MCF 10A (cell line): ENCODE data around the gene KIFBP. TPM values are rescaled to one million over a fixed set of nuclear protein-coding genes. Genes with fewer than 3 reads are reported as not detected.

Experiments used
- BruUV-seq: library from RNA; stranded (reverse); fragments of 400-500 nt; replicated peaks from 2 replicates; lab custom pipeline; 2021; lab: Mats Ljungman, UMichigan
- CTCF ChIA-PET: fragments of 300-600 bp; sonication (Branson Sonifier 250); formaldehyde crosslinking; extraction: SDS; loops from one replicate; lab custom pipeline; 2021; ENCODE audit warnings: antibody characterized with exemption, inconsistent platforms; lab: Yijun Ruan, JAX
- POLR2A ChIA-PET: fragments of 300-600, 350-650 bp; sonication (Branson Sonifier 250); formaldehyde crosslinking; extraction: SDS; loops from one replicate; lab custom pipeline; 2020; ENCODE audit warnings: antibody characterized with exemption, inconsistent platforms; lab: Yijun Ruan, JAX
- DNase-seq: peaks from one replicate; pipeline ENCODE4 v3.0.0-alpha.2; 2018; ENCODE audit not compliant: unreplicated experiment
- H3K27ac Mint-ChIP-seq: one replicate; pipeline ENCODE4 v1.8.0; 2022; ENCODE audit warnings: mild to moderate bottlenecking, low read depth, mixed read lengths; ENCODE audit not compliant: unreplicated experiment
- H3K27me3 Mint-ChIP-seq: one replicate; pipeline ENCODE4 v1.8.0; 2022; ENCODE audit warnings: mixed read lengths; ENCODE audit not compliant: insufficient read depth, unreplicated experiment
- H3K36me3 Mint-ChIP-seq: one replicate; pipeline ENCODE4 v1.8.0; 2022; ENCODE audit warnings: mild to moderate bottlenecking, moderate library complexity, mixed read lengths; ENCODE audit not compliant: insufficient read depth, unreplicated experiment
- H3K4me1 Mint-ChIP-seq: one replicate; pipeline ENCODE4 v1.8.0; 2022; ENCODE audit warnings: mixed read lengths; ENCODE audit not compliant: insufficient read depth, unreplicated experiment
- H3K4me3 Mint-ChIP-seq: one replicate; pipeline ENCODE4 v1.8.0; 2022; ENCODE audit warnings: mild to moderate bottlenecking, moderate library complexity, mixed read lengths; ENCODE audit not compliant: unreplicated experiment
- H3K9me3 Mint-ChIP-seq: one replicate; pipeline ENCODE4 v1.8.0; 2022; ENCODE audit warnings: mixed read lengths; ENCODE audit not compliant: unreplicated experiment
- CTCF ChIP-seq: fragments of 200-600 bp; IDR thresholded peaks from one replicate; pipeline ENCODE4 v1.8.0; 2022; ENCODE audit warnings: antibody characterized with exemption, mild to moderate bottlenecking; ENCODE audit not compliant: unreplicated experiment
- intact Hi-C: fragments of 100-400 bp; cut with micrococcal nuclease; formaldehyde crosslinking; loops from 2 replicates; pipeline ENCODE4 v1.14.1; 2022
- total RNA-seq: library from RNA; stranded (reverse); gene quantifications from 2 replicates; pipeline ENCODE4 v1.2.3, GENCODE V29; 2022

Gene KIFBP
- total RNA-seq, 1 experiment from 2014 or later, result 20.9 TPM

- H3K27ac Mint-ChIP-seq, result peak overlapping the region; percentile 100
- no peaks in the 10 kb centered on the region for H3K9me3 Mint-ChIP-seq
- H3K4me1 Mint-ChIP-seq, result peaks cover 5% of the 10 kb centered on the region
- H3K36me3 Mint-ChIP-seq, result peaks cover 33% of the 10 kb centered on the region
- no TSS peak for BruUV-seq
- CTCF ChIA-PET, result interaction anchor here (0.6 to 2.1 kb wide), 8 partner anchors 13 to 1341 kb away, joined by 3 to 12 read pairs (median 5); no protein-coding TSS in a partner anchor
- TF ChIP-seq CTCF, result no peak
- intact Hi-C loops, result loop anchor here (1.0 kb wide), 1 partner anchor 138 kb away; no protein-coding TSS in a partner anchor
- peak overlapping the region; percentile 100 for H3K4me3 Mint-ChIP-seq
- DNase-seq, result no peak
- H3K27me3 Mint-ChIP-seq, result no peaks in the 10 kb centered on the region
- POLR2A ChIA-PET, result interaction anchor here (0.7 to 4.9 kb wide), 13 partner anchors 8 to 622 kb away, joined by 3 to 38 read pairs (median 5); partner anchors contain the start of genes CCAR1, DDX50, HNRNPH3 and KIFBP
Measured at GRCh38 chr10:68954904-68955303, 33.7 kb upstream of the KIFBP start.

- no peaks in the 10 kb centered on the region for H3K27me3 Mint-ChIP-seq
- ChIA-PET CTCF (interaction anchor here (0.7 to 2.1 kb wide), 9 partner anchors 9 to 231 kb away, joined by 3 to 12 read pairs (median 6); no protein-coding TSS in a partner anchor), POLR2A (interaction anchor here (0.6 to 4.9 kb wide), 24 partner anchors 8 to 623 kb away, joined by 3 to 38 read pairs (median 5); partner anchors contain the start of genes CCAR1, DDX50, HNRNPH3 and KIFBP)
- H3K9me3 Mint-ChIP-seq, result no peaks in the 10 kb centered on the region
- no peak for TF ChIP-seq CTCF
- H3K4me3 Mint-ChIP-seq, result peak overlapping the region; percentile 100
- H3K4me1 Mint-ChIP-seq, result peaks cover 8% of the 10 kb centered on the region
- H3K27ac Mint-ChIP-seq, result peak overlapping the region; percentile 100
- DNase-seq, result no peak
- BruUV-seq, result no TSS peak
- intact Hi-C loops, result loop anchor here (1.0 kb wide), 1 partner anchor 138 kb away; no protein-coding TSS in a partner anchor
- H3K36me3 Mint-ChIP-seq, result peaks cover 38% of the 10 kb centered on the region
Measured at GRCh38 chr10:68955355-68955831, 33.2 kb upstream of the KIFBP start.

- H3K4me3 Mint-ChIP-seq, result peak within 1 kb of the TSS; percentile 100
- peak; percentile 41 for TF ChIP-seq CTCF
- peaks cover 44% of the 10 kb centered on the region for H3K36me3 Mint-ChIP-seq
- no peaks in the 10 kb centered on the region for H3K9me3 Mint-ChIP-seq
- H3K27me3 Mint-ChIP-seq, result no peaks in the 10 kb centered on the region
- DNase-seq, result peak; percentile 93
- POLR2A ChIA-PET, result interaction anchor here (0.6 to 4.9 kb wide), 31 partner anchors 9 to 1215 kb away, joined by 3 to 38 read pairs (median 5); partner anchors contain the start of genes CCAR1, DDX50, HNRNPH3 and KIFBP
- H3K4me1 Mint-ChIP-seq, result peaks cover 8% of the 10 kb centered on the region
- intact Hi-C loops, result loop anchor here (1.0 kb wide), 1 partner anchor 137 kb away; no protein-coding TSS in a partner anchor
- CTCF ChIA-PET, result interaction anchor here (0.6 to 2.1 kb wide), 11 partner anchors 9 to 1272 kb away, joined by 3 to 12 read pairs (median 4); no protein-coding TSS in a partner anchor
- TSS peak; percentile 60 for BruUV-seq
- peak within 1 kb of the TSS; percentile 100 for H3K27ac Mint-ChIP-seq
Measured at GRCh38 chr10:68955832-68956532, 32.6 kb upstream of the KIFBP start, which contains the start of gene DDX21. DDX21 (plus strand) TSS chr10:68956170; CDS start chr10:68956226, 56 bp downstream.

- ChIA-PET CTCF (interaction anchor here (0.6 kb wide), 1 partner anchor 16 kb away, joined by 3 read pairs; no protein-coding TSS in a partner anchor), POLR2A (interaction anchor here (0.5 to 4.9 kb wide), 15 partner anchors 8 to 1189 kb away, joined by 3 to 38 read pairs (median 4); partner anchors contain the start of genes DDX50, HNRNPH3, KIFBP and PBLD)
- Mint-ChIP-seq H3K9me3 (no peaks in the 10 kb centered on the region), H3K27me3 (no peaks in the 10 kb centered on the region), H3K36me3 (peaks cover 56% of the 10 kb centered on the region), H3K4me3 (peak overlapping the region; percentile 100), H3K27ac (peak overlapping the region; percentile 100), H3K4me1 (peaks cover 8% of the 10 kb centered on the region)
- DNase-seq, result no peak
- TF ChIP-seq CTCF, result no peak
- BruUV-seq, result no TSS peak
- intact Hi-C loops, result no loop called here
Measured at GRCh38 chr10:68957284-68957615, 31.4 kb upstream of the KIFBP start.
